WTC11 (cell line): Measurements from ENCODE around the gene PAWR. TPM values are rescaled to one million over a fixed set of nuclear protein-coding genes. Genes with fewer than 3 reads are reported as not detected.

Source experiments
- ATAC-seq: fragments of 200-7000 bp; cut with Tn5 transposase; 2 replicates; pipeline ENCODE4 v1.10.0; 2021; ENCODE audit warnings: mild to moderate bottlenecking, moderate library complexity
- CTCF ChIA-PET: fragments of 300-600 bp; sonication (Branson Sonifier 250); formaldehyde crosslinking; loops from one replicate; lab custom pipeline; 2021; ENCODE audit warnings: antibody characterized with exemption; lab: Charles Lee
- POLR2A ChIA-PET: fragments of 350-600 bp; sonication (Branson Sonifier 250); formaldehyde crosslinking; loops from one replicate; lab custom pipeline; 2021; ENCODE audit warnings: antibody characterized with exemption; lab: Charles Lee
- DNase-seq: peaks from one replicate; pipeline ENCODE4 v3.0.0; 2021; ENCODE audit warnings: low spot score
- H3K27ac Mint-ChIP-seq: 2 replicates; pipeline ENCODE4 v1.8.0; 2021; ENCODE audit warnings: mixed read lengths
- H3K27me3 Mint-ChIP-seq: 2 replicates; pipeline ENCODE4 v1.8.0; 2021; ENCODE audit warnings: low read depth, mild to moderate bottlenecking, moderate library complexity, mixed read lengths
- H3K36me3 Mint-ChIP-seq: 2 replicates; pipeline ENCODE4 v1.8.0; 2021; ENCODE audit warnings: mixed read lengths
- H3K4me1 Mint-ChIP-seq: 2 replicates; pipeline ENCODE4 v1.8.0; 2022; ENCODE audit warnings: mixed read lengths
- H3K4me3 Mint-ChIP-seq: 2 replicates; pipeline ENCODE4 v1.8.0; 2021; ENCODE audit warnings: mild to moderate bottlenecking, moderate library complexity, mixed read lengths
- H3K9me3 Mint-ChIP-seq: 2 replicates; pipeline ENCODE4 v1.8.0; 2021; ENCODE audit warnings: mixed read lengths
- AR ChIP-seq: fragments of 250-450 bp; sonication (Bioruptor Pico); IDR thresholded peaks from 2 replicates; pipeline ENCODE4 v1.9.0; 2021; ENCODE audit warnings: mild to moderate bottlenecking
- CDX4 ChIP-seq: fragments of 250-450 bp; sonication (Bioruptor Pico); IDR thresholded peaks from 2 replicates; pipeline ENCODE4 v1.9.0; 2021; ENCODE audit warnings: moderate library complexity, mild to moderate bottlenecking, inconsistent platforms, borderline replicate concordance
- E2F1 ChIP-seq: sonication (generic); formaldehyde crosslinking; IDR thresholded peaks from 2 replicates; pipeline ENCODE4 v1.8.0; 2022; ENCODE audit warnings: mild to moderate bottlenecking, missing genetic modification reagents
- ETV6 ChIP-seq: sonication (generic); formaldehyde crosslinking; IDR thresholded peaks from 2 replicates; pipeline ENCODE4 v1.8.1; 2022; ENCODE audit warnings: mild to moderate bottlenecking, missing genetic modification reagents
- FOXK1 ChIP-seq: sonication (generic); formaldehyde crosslinking; IDR thresholded peaks from 2 replicates; pipeline ENCODE4 v1.8.0; 2022; ENCODE audit warnings: mild to moderate bottlenecking, moderate library complexity, missing genetic modification reagents
- FOXP4 ChIP-seq: sonication (generic); formaldehyde crosslinking; IDR thresholded peaks from 2 replicates; pipeline ENCODE4 v1.8.0; 2022; ENCODE audit warnings: mild to moderate bottlenecking, missing genetic modification reagents
- GABPB1 ChIP-seq: sonication (generic); formaldehyde crosslinking; IDR thresholded peaks from 2 replicates; pipeline ENCODE4 v1.8.1; 2023; ENCODE audit warnings: mild to moderate bottlenecking, missing genetic modification reagents
- HMGXB4 ChIP-seq: sonication (generic); formaldehyde crosslinking; IDR thresholded peaks from 2 replicates; pipeline ENCODE4 v1.8.1; 2023; ENCODE audit warnings: mild to moderate bottlenecking, moderate library complexity, missing genetic modification reagents
- JAZF1 ChIP-seq: fragments of 250-450 bp; sonication (Bioruptor Pico); IDR thresholded peaks from 2 replicates; pipeline ENCODE4 v1.9.0; 2021; ENCODE audit warnings: moderate library complexity, mild to moderate bottlenecking, inconsistent platforms
- NFATC4 ChIP-seq: fragments of 250-450 bp; sonication (Bioruptor Pico); IDR thresholded peaks from 2 replicates; pipeline ENCODE4 v1.9.0; 2021; ENCODE audit warnings: mild to moderate bottlenecking
- NR2C2 ChIP-seq: sonication (generic); formaldehyde crosslinking; IDR thresholded peaks from 2 replicates; pipeline ENCODE4 v1.8.0; 2022; ENCODE audit warnings: mild to moderate bottlenecking, missing genetic modification reagents
- NR3C1 ChIP-seq: sonication (generic); formaldehyde crosslinking; conservative IDR thresholded peaks from 2 replicates; pipeline ENCODE4 v1.8.1; 2023; ENCODE audit warnings: low read depth, mild to moderate bottlenecking, missing genetic modification reagents
- SMAD4 ChIP-seq: sonication (generic); formaldehyde crosslinking; IDR thresholded peaks from 2 replicates; pipeline ENCODE4 v1.8.0; 2022; ENCODE audit warnings: mild to moderate bottlenecking, missing genetic modification reagents
- ZNF121 ChIP-seq: sonication (generic); formaldehyde crosslinking; IDR thresholded peaks from 2 replicates; pipeline ENCODE4 v1.8.0; 2023; ENCODE audit warnings: missing genetic modification reagents
- ZNF263 ChIP-seq: sonication (generic); formaldehyde crosslinking; IDR thresholded peaks from 2 replicates; pipeline ENCODE4 v1.8.1; 2022; ENCODE audit warnings: low read depth, mild to moderate bottlenecking, moderate library complexity, missing genetic modification reagents
- ZNF317 ChIP-seq: sonication (generic); formaldehyde crosslinking; IDR thresholded peaks from 2 replicates; pipeline ENCODE4 v1.8.1; 2023; ENCODE audit warnings: low read depth, mild to moderate bottlenecking, moderate library complexity, missing genetic modification reagents, borderline replicate concordance
- ZNF396 ChIP-seq: fragments of 250-450 bp; sonication (Bioruptor Pico); IDR thresholded peaks from 2 replicates; pipeline ENCODE4 v1.8.0; 2021; ENCODE audit warnings: mild to moderate bottlenecking, moderate library complexity, borderline replicate concordance
- ZNF532 ChIP-seq: fragments of 250-450 bp; sonication (Bioruptor Pico); IDR thresholded peaks from 2 replicates; pipeline ENCODE4 v1.9.0; 2021; ENCODE audit warnings: mild to moderate bottlenecking, borderline replicate concordance
- ZSCAN18 ChIP-seq: fragments of 250-450 bp; sonication (Bioruptor Pico); IDR thresholded peaks from 2 replicates; pipeline ENCODE4 v2.1.2; 2022; ENCODE audit warnings: mild to moderate bottlenecking, moderate library complexity
- total RNA-seq: library from RNA; stranded (reverse); gene quantifications from 3 replicates; pipeline ENCODE4 v1.2.3, GENCODE V29; 2021

PAWR gene
- total RNA-seq, 1 experiment from 2014 or later, result 397 TPM

- TF ChIP-seq ZNF396 (CRISPR knock-in tag), result no peak
- no peak for TF ChIP-seq SMAD4 (CRISPR knock-in tag)
- TF ChIP-seq NR2C2 (CRISPR knock-in tag), result no peak
- no peak for TF ChIP-seq E2F1 (CRISPR knock-in tag)
- no peak for TF ChIP-seq NR3C1
- TF ChIP-seq HMGXB4 (CRISPR knock-in tag), result no peak
- Mint-ChIP-seq H3K27me3 (no peaks in the 10 kb centered on the region), H3K4me3 (no peak overlapping the region), H3K9me3 (no peaks in the 10 kb centered on the region), H3K4me1 (peaks cover 22% of the 10 kb centered on the region), H3K27ac (no peak overlapping the region), H3K36me3 (peaks cover 32% of the 10 kb centered on the region)
- ATAC-seq, result no peak
- DNase-seq, result no peak
- CTCF ChIA-PET, result no interaction called here
- POLR2A ChIA-PET, result no interaction called here
These were observed 95.5 kb downstream of the PAWR start for GRCh38 chr12:79595273-79595672.

GRCh38 chr12:79592865-79593264 lies 97.9 kb downstream of the PAWR start:
- DNase-seq (no peak), ATAC-seq (no peak)
- ChIA-PET POLR2A (no interaction called here), CTCF (no interaction called here)
- Mint-ChIP-seq H3K27ac (peak overlapping the region; percentile 48; the same call in 1 of the 2 replicates), H3K27me3 (no peaks in the 10 kb centered on the region), H3K4me1 (peaks cover 10% of the 10 kb centered on the region), H3K9me3 (no peaks in the 10 kb centered on the region), H3K36me3 (peaks cover 38% of the 10 kb centered on the region), H3K4me3 (no peak overlapping the region)
- TF ChIP-seq JAZF1 (CRISPR knock-in tag) (no peak), E2F1 (CRISPR knock-in tag) (no peak), ZNF532 (no peak), FOXK1 (CRISPR knock-in tag) (no peak), ZNF317 (CRISPR knock-in tag) (no peak), ZNF263 (CRISPR knock-in tag) (no peak), CDX4 (no peak), FOXP4 (CRISPR knock-in tag) (no peak), ZNF121 (no peak), AR (no peak), ZSCAN18 (CRISPR knock-in tag) (no peak), GABPB1 (CRISPR knock-in tag) (no peak), ETV6 (CRISPR knock-in tag) (no peak), NFATC4 (CRISPR knock-in tag) (no peak)
